Kidney tubule cell (primary cell): ENCODE data around the gene RARG.
"Not testable (repeated sequence)": the region's sequence is repeated elsewhere in the genome, so short reads cannot be mapped to it uniquely, and the experiment has no call there.

ENCODE experiments used
- DNase-seq: peaks from one replicate; pipeline ENCODE4 v3.0.0-alpha.2; 2018; ENCODE audit warnings: low spot score

The RARG gene

GRCh38 chr12:53191096-53191884 is 40.7 kb downstream of the RARG start:
- no peak for DNase-seq

DNA sequence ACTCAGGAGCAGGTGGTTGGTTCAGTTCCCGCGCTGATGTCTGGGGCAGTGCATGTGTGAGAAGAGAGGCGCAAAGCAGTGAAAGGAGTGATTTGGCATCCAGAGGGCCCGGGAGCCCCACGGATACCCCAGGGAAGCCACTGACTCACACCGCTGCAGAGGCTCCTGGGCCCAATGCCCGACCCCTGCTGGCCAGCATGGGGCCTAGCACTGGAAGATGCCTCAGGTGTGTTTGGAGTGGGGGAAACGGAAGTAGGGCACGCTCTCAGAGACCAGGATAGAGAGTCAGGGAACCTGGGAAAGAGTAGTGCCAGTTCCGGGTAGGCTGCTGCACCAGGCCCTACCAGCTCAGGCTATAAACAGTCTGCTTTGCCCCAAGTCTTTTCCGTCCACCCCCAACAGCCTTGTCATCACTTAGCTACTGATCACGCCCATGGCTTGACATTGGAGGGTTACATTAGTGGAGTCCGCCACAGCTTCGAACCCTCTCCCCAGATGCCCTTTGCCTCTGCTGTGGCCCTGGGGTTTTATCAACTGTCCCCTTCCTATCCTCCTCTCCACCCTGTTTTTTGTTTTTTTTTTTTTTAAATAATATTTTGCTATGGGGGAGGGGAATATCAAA is 41.8 kb downstream of the RARG start:
- DNase-seq = peak; percentile 73

DNA sequence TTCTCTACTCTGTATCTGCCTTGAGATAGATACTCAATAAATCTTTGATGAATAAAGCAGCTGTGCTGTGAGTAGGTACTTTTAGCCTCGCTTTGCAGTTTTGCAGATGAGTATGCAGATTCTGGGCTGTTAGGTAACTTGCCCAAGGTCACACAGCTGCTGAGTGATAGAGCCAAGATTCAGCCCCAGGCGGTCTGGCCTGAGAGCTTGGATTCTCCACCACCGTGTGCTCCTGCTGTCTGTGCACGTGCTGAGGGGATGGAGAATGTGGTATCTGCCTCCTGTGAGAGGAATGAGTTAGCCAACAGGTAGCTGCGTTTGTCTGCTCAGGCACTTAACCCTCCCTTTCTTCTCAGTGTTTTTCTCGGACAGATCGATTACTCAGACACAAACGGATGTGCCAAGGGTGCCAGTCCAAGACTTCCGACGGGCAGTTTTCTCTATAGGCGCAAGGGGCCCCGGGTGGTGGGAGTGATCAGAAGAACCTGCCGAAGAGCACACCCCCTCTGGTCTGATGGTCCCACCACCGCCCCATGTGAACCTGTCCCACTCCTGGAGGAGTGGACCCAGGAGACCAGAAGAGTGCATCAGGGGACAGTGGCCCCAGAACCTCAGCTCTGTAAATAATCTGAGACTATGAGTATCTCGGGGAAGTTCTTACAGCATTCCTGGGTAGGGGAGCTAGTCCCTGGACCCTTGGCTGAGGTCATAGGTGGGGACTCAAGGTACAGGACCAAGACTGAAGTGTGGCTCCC is 44.7 kb downstream of the RARG start:
- DNase-seq = no peak

DNA sequence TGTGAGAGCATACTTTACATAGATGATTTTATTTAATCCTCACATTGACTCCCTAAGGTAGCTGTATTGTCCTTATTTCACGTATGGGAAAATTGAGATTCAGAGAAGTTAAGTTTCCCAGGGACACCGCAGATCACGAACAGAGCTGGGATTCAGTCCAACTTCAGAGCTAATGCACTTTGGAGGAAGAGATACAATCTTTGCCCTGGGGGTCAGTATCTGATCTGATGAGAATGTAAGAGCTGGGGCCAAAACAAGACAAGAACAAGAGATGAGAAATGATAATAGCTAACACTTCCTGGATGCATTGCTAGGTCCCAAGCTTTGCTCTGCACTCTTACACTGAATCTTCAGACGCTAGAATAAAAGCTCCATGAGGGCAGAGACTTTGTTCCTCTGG is 45.3 kb downstream of the RARG start:
- DNase-seq = no peak

DNA sequence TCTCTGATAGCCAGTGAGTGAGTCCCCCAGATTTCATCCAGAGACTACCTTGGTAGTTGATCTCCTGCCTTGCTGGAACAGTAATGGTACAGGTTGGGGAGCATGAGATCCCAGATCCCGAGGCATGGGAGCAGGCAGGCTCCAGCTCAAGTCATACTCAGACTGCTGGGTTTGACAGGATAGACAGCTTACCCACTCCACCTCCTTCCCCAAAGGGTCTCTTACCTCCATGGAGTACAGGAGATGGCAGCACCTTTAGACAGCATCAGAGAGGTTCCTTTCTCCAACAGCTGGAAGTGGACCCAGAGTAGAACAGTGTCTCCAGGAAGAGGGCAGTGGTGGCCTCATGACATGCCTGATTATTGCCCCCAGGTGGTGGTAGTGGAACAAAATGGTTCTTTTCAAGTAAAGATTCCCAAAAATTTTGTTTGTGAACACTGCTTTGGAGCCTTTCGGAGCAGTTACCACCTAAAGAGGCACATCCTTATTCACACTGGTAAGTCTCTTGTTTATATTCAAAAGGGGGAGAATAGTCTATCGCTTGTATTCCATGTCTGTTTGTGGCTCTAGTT is 46.3 kb downstream of the RARG start:
- DNase-seq = no peak

GRCh38 chr12:53184828-53185227 is 47.2 kb downstream of the RARG start:
- DNase-seq = no peak

DNA sequence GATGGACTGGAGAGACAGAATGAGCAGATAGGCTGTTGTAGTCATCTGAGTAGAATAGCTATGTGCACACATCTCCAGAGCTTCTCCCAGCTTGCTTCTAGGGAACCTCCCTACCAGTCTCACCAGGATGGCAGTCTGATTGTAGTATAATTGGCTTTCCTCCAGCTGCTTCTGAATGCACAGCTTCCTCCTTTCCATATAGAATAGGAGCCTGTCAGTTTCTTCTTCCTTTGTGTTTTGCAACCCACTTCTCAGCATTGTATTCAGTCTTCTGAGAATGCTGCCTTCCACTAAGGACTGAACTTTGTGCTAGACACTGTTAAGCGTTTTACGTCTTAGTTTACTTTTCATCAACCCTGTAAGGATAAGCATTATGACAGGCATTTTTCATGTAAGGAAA is 49.1 kb downstream of the RARG start:
- DNase-seq = no peak

DNA sequence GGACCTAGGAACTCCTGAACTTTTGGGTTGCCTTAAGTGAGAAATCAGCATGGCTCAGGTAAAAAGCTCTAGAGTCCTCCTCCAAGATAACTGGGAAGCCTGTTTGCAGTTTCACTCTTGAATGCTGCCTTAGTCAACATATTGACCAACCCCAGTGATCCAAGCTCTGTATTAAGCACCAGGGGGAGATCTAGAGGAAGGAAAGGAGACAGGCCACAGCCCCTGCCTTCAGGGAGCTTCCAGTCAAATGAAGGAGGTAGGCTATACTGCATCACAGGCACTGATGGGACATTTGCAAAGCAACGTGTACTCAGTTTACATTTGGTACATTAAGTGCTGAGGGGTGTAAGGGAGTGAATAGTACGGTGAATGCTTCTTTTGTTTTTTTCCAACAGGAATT is 50.1 kb downstream of the RARG start:
- no peak for DNase-seq

DNA sequence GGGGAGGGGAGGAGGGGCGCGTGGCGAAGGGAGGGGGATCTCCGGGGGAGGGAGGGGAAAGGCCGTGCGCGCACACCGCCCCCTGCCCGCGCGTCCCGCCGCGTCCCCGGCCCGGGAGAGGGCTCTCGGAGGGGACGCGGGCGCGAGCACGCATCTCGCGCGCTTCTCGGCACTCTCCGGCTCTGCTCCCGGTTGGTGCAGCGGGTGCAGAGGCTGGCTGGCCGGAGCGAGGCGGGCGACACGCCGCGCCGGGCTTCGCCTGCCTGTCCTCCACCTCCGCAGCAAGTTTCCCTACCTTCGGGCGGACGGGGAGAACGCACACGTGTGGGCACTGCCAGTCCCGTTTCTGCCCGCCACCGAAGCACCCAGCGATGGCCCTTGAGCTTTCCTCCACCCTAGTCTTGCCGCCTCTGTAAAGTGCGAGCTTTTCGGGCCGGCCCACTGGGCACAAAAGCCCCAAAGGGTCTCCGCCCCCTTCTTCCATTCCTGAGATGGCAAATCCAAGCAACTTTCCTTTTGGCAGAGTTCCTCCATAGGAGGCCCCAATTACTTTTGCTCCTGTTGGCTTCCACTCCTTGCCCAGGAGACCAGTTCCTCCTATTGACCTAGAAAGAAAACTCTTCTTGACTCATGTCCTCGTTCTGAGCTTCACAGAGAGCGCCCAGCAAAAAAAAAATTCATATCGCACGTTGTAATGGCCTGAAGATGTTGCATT is 50.9 kb downstream of the RARG start:
- DNase-seq = peak; percentile 75

DNA sequence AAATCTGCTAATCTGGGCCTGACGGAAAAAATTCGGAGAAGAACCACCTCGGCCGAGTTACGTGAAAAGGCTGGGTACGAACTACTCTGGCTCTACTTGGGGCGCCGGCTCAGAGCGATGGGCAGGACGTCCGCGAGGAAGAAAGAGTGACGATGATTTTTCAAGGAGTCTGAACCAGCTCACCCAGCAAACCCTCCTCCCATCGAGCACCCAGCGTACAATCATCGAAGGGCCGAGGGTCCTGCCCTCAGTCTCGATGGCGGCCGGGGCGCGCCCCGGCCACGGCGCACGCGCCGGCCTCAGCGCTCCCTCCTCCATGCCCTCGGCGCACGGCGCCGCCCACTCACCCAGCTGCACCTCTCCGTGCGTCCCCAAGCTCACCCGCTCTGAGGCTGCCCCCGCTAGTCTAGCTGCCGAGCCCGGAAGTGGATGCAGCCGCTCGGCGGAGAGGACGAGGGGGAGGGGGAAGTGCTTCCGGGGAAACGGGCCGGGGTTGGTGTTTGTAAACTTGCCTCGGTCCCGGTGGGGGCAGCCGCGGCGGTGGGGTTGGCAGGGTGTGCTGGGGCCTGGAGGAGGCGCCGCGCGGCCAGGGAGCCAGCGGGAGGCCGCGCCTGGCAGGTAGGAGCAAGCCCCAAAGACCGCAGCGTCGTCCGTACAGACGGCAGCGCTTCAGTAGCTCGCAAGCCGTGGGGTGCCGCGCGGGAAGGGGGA is 51.6 kb downstream of the RARG start, which contains the start of the genes CSAD and ZNF740:
Gene CSAD, minus strand, starts transcription at position 706 of the 711 bp plus-strand sequence. CDS start 7,455 bp downstream, outside the sequence.
Gene ZNF740, plus strand, starts transcription at position 503 of the 711 bp plus-strand sequence. CDS start 1,262 bp downstream, outside the sequence.
- peak; percentile 99 for DNase-seq

DNA sequence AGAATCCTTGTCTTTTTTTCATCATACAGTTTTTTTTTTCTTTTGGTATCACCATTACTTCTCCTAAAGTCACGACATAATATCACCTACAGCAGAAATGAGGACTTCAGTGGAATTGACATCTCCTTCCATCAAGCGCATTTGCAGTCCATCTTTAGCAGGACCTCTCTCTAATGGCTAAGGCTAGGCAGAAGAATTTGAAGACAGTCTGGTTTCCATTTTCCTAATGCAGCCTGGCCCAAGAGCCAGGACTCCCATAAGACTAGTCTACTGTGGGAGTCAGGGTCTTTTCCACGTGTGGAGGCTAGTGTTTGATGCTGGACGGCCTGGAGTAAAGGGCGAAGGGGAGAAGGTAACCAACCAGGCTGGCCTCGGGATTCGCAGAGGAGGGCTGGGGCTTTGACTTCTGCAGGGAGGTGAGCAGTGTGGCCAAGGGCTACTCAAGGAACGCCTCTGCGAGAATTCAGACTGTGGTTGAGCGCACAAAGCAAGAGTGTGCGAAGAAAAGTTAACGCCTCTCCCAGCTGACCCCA is 52.3 kb downstream of the RARG start:
- DNase-seq = no peak

DNA sequence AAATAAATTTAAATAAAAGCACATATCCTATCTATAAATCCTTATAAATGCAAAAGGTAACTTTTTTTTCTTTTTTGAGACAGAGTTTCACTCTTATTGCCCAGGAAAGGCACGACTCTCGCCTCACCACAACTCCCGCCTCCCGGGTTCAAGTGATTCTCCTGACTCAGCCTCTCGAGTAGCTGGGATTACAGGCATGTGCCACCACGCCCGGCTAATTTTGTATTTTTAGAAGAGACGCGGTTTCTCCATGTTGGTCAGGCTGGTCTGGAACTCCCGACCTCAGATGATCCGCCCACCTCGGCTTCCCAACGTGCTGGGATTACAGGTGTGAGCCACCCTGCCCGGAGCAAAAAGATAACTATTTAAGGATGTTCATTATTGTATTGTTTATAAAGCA is 53.2 kb downstream of the RARG start:
- not testable (repeated sequence) for DNase-seq

DNA sequence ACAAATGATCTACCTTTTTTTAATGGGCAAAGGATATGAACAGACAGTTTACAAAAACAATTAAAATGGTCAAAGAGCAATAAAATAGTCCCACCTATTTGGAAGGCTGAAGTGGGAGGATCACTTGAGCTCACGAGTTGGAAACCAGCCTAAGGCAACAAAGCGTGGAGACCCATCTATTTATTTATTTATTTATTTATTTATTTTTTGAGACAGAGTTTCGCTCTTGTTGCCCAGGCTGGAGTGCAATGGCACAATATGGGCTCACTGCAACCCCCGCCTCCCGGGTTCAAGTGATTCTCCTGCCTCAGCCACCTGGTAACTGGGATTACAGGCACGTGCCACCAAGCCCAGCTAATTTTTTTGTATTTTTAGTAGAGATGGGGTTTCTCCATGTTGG is 54.6 kb downstream of the RARG start:
- not testable (repeated sequence) for DNase-seq

GRCh38 chr12:53176750-53177149 is 55.3 kb downstream of the RARG start:
- DNase-seq = no peak

DNA sequence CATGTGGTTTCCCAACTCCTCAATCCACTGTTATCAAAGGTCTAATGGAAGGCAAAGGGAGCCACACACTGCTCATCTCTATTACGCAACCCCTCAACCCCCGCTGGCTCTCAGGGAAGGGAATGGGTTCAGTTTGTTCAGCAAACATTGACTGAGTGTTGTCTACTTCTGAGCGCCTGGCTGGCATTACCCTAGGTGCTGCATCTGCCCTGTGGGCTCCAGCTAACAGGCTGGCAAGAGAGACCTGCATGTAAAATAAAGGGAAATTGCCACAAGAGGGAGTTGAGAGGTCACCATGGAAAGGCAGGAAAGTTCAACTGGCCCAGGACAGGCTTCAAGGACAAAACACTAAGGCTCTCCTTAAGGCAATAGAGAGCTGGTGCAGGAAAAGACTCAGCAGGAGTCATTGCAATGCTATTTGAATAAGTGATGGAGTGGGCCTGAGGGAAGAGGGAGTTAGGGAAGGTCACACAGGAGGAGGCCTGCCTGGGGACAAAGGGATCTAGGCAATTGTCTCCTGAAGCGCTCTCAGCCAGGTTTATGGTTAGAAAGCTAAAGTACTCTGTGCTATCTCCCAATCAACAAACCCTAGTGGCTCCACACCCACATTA is 57.0 kb downstream of the RARG start:
- DNase-seq = peak; percentile 57

DNA sequence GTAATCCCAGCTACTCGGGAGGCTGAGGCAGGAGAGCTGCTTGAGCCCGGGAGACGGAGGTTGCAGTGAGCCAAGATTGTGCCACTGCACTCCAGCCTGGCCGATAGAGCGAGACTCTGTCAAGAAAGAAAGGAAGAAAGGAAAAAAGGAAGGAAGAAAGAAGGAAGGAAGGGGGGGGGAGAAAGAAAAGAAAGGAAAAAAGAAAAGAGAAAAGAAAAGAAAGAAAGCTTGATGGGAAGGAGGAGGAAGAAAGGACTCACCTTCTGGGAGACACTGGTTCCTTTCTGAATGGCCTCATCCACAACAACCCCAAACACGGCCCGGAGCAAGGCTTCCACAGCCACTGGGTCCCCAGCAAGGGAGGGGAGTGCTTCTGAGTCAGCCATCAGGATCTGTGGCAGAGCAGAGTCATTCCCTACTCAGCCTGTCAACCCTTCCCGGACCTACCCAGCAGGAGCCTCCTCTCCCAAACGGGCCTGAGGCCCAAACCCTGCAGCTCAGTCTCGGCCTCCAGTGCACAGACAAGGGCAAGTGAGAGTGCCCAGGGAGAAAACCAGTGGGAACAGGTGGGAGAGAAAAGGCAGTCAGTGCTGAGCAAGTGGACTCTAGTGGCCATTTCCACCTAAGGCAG is 58.8 kb downstream of the RARG start:
- DNase-seq = peak; percentile 21

DNA sequence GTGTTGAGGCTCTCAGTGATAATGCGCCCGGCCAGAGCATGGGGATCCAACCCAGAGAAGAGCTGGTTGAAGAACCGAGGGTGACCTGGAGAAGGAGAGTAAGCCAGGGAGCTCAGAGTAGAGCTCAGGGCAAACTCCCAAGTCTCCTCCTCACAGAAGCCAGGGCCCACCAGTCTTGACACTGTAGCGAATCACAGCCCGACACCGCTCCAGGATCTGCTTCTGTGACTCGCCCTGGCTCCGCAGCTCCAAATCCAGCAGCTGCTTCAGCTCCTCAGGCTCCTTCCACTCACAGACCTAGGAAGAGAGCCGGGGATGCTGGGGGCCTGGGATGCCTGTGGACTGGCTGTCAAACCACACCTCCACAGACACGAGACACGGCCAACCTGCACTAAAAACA is 59.7 kb downstream of the RARG start:
- no peak for DNase-seq

GRCh38 chr12:53171725-53172329 is 60.2 kb downstream of the RARG start:
- DNase-seq = peak; percentile 19
